ENCODE measurements around the gene RGS6. TPM values are rescaled to one million over a fixed set of nuclear protein-coding genes. Genes with fewer than 3 reads are reported as not detected.

The RGS6 gene
- total and polyA plus RNA-seq, 2 donors (not counting 1 experiment from before 2014, with no cell fraction given) = not detected

DNA sequence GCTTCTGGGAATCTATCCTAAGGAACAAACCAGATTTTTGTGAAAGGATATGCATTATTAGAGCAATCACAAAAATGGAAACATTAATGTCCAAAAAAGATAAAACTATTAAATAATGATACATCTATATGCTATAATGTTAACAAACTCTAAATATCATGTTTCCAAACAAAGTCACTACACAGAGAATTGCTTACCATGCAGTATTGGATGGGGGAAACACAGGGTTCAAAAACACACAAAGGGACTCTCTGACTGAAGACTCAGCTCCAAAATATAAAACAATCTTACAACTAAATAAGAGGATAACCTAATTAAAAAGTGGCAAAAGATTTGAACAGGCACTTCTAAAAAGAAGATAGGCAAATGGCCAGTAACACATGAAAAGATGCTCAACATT is 657.4 kb downstream of the RGS6 start:
- no peak for DNase-seq (ENCODE audit: low read depth in 2 of 2)
- H3K36me3 ChIP-seq (ENCODE audit: control insufficient read depth, insufficient read depth, low read length) = no peaks in the 10 kb centered on the region
- H3K79me2 ChIP-seq (ENCODE audit: control insufficient read depth, insufficient read depth, low read length) = no peaks in the 10 kb centered on the region
- no peaks in the 10 kb centered on the region for H3K9me3 ChIP-seq (ENCODE audit: control insufficient read depth, insufficient read depth, low read depth, low read length)
- no peaks in the 10 kb centered on the region for H3K4me1 ChIP-seq (ENCODE audit: control insufficient read depth, extremely low read depth, insufficient read depth, low read length)
- no peak overlapping the region for H3K4me3 ChIP-seq (replicated peaks in 1 of 4; ENCODE audit: control extremely low read depth in 1 of 4, insufficient read depth in 1 of 4, low read depth in 3 of 4, low read length in 4 of 4)
- no peak overlapping the region for H3K4me2 ChIP-seq (ENCODE audit: extremely low read depth, insufficient read depth, low read length)
- TF ChIP-seq EZH2 (IDR thresholded peaks at IDR 0.05; ENCODE audit: low read length, missing control alignments) = no peak
- TF ChIP-seq, protein P1, sequence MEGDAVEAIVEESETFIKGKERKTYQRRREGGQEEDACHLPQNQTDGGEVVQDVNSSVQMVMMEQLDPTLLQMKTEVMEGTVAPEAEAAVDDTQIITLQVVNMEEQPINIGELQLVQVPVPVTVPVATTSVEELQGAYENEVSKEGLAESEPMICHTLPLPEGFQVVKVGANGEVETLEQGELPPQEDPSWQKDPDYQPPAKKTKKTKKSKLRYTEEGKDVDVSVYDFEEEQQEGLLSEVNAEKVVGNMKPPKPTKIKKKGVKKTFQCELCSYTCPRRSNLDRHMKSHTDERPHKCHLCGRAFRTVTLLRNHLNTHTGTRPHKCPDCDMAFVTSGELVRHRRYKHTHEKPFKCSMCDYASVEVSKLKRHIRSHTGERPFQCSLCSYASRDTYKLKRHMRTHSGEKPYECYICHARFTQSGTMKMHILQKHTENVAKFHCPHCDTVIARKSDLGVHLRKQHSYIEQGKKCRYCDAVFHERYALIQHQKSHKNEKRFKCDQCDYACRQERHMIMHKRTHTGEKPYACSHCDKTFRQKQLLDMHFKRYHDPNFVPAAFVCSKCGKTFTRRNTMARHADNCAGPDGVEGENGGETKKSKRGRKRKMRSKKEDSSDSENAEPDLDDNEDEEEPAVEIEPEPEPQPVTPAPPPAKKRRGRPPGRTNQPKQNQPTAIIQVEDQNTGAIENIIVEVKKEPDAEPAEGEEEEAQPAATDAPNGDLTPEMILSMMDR (conservative IDR thresholded peaks at IDR 0.05 in 1 of 2, IDR thresholded peaks at IDR 0.05 in 1 of 2; ENCODE audit: low read depth in 1 of 2, low read length in 2 of 2) = no peak
- H3K27ac ChIP-seq (ENCODE audit: insufficient read depth, low read length) = no peak overlapping the region
- no peaks in the 10 kb centered on the region for H4K20me1 ChIP-seq (ENCODE audit: control insufficient read depth, extremely low read depth, insufficient read depth, low read length)
- H3K27me3 ChIP-seq (ENCODE audit: control insufficient read depth, insufficient read depth, low read length) = no peaks in the 10 kb centered on the region
- H3K9ac ChIP-seq (ENCODE audit: insufficient read depth, low read length) = no peak overlapping the region
- no peak overlapping the region for H2AFZ ChIP-seq (ENCODE audit: low read length)

DNA sequence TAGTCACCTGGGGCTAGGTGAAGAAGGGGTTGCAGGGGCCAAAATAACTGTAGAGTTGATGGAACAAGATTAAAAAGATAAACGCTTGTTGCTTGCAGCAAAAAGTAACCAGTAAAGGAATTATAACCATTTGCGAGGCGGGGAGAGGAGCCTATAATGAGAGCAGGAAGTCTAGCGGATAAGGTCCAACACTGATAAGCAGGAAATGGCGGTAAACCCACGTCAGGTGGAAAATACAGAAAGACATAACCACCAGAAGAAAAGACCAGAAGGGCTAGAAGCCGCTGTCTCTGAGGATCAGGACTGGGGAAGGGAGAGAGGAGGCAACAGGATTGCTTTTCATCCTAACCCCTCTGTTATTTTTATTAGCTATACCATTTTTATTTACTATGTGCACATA is 658.3 kb downstream of the RGS6 start:
- TF ChIP-seq, protein P1 (conservative IDR thresholded peaks at IDR 0.05 in 1 of 2, IDR thresholded peaks at IDR 0.05 in 1 of 2; ENCODE audit: low read depth in 1 of 2, low read length in 2 of 2) = no peak
- TF ChIP-seq EZH2 (IDR thresholded peaks at IDR 0.05; ENCODE audit: low read length, missing control alignments) = no peak
- no peak for DNase-seq (ENCODE audit: low read depth in 2 of 2)
- Histone ChIP-seq H2AFZ (ENCODE audit: low read length) (no peak overlapping the region), H3K4me2 (ENCODE audit: extremely low read depth, insufficient read depth, low read length) (no peak overlapping the region), H3K79me2 (ENCODE audit: control insufficient read depth, insufficient read depth, low read length) (no peaks in the 10 kb centered on the region), H3K27ac (ENCODE audit: insufficient read depth, low read length) (no peak overlapping the region), H3K9ac (ENCODE audit: insufficient read depth, low read length) (no peak overlapping the region), H3K9me3 (ENCODE audit: control insufficient read depth, insufficient read depth, low read depth, low read length) (no peaks in the 10 kb centered on the region), H4K20me1 (ENCODE audit: control insufficient read depth, extremely low read depth, insufficient read depth, low read length) (no peaks in the 10 kb centered on the region), H3K4me3 (replicated peaks in 1 of 4; ENCODE audit: control extremely low read depth in 1 of 4, insufficient read depth in 1 of 4, low read depth in 3 of 4, low read length in 4 of 4) (no peak overlapping the region), H3K27me3 (ENCODE audit: control insufficient read depth, insufficient read depth, low read length) (no peaks in the 10 kb centered on the region), H3K36me3 (ENCODE audit: control insufficient read depth, insufficient read depth, low read length) (no peaks in the 10 kb centered on the region), H3K4me1 (ENCODE audit: control insufficient read depth, extremely low read depth, insufficient read depth, low read length) (no peaks in the 10 kb centered on the region)

DNA sequence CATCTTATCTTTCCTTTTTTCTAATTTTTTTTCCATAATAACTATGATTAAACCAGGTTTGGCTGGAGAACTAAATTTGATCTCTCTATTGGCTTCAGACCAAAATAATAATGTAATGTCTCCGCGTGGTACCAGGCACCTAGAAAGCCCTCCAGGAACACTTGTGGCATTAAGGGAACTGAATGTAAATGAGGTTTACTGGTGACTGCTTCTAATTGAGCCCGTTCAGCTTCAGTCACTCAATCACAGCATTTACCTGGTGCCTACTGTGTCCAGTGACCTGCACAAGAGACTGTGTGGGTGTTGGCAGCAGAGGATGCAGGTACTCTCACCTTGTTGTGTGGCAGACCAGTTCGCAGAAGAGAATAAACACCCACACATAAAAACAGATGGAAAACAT is 659.2 kb downstream of the RGS6 start:
- Histone ChIP-seq H3K4me1 (ENCODE audit: control insufficient read depth, extremely low read depth, insufficient read depth, low read length) (no peaks in the 10 kb centered on the region), H3K36me3 (ENCODE audit: control insufficient read depth, insufficient read depth, low read length) (no peaks in the 10 kb centered on the region), H3K79me2 (ENCODE audit: control insufficient read depth, insufficient read depth, low read length) (no peaks in the 10 kb centered on the region), H4K20me1 (ENCODE audit: control insufficient read depth, extremely low read depth, insufficient read depth, low read length) (no peaks in the 10 kb centered on the region), H3K9me3 (ENCODE audit: control insufficient read depth, insufficient read depth, low read depth, low read length) (no peaks in the 10 kb centered on the region), H3K4me2 (ENCODE audit: extremely low read depth, insufficient read depth, low read length) (no peak overlapping the region), H3K27me3 (ENCODE audit: control insufficient read depth, insufficient read depth, low read length) (no peaks in the 10 kb centered on the region), H3K4me3 (replicated peaks in 1 of 4; ENCODE audit: control extremely low read depth in 1 of 4, insufficient read depth in 1 of 4, low read depth in 3 of 4, low read length in 4 of 4) (no peak overlapping the region), H2AFZ (ENCODE audit: low read length) (no peak overlapping the region), H3K9ac (ENCODE audit: insufficient read depth, low read length) (no peak overlapping the region), H3K27ac (ENCODE audit: insufficient read depth, low read length) (no peak overlapping the region)
- TF ChIP-seq, protein P1 (conservative IDR thresholded peaks at IDR 0.05 in 1 of 2, IDR thresholded peaks at IDR 0.05 in 1 of 2; ENCODE audit: low read depth in 1 of 2, low read length in 2 of 2) = no peak
- no peak for TF ChIP-seq EZH2 (IDR thresholded peaks at IDR 0.05; ENCODE audit: low read length, missing control alignments)
- no peak for DNase-seq (ENCODE audit: low read depth in 2 of 2)

Data from fibroblast of lung (primary cell).